Sigmoid colon (tissue), 7 donors: ENCODE data around the gene MME. TPM values are rescaled to one million over a fixed set of nuclear protein-coding genes. Genes with fewer than 3 reads are reported as not detected.

ENCODE experiments used
- DNase-seq: peaks from one replicate; pipeline ENCODE4 v3.0.0-alpha.2; 2019
- H3K27ac ChIP-seq, 4 donors: fragments of 200-600 bp; sonication (generic); one replicate each; pipeline ENCODE4 v1.5.1; 2016 to 2019; ENCODE audit warnings: mild to moderate bottlenecking in 1 of 4
- H3K27me3 ChIP-seq, 3 donors: fragments of 200-600 bp; sonication (generic); one replicate each; pipeline ENCODE4 v1.5.1; 2019; ENCODE audit warnings: mild to moderate bottlenecking in 1 of 3
- H3K36me3 ChIP-seq, 4 donors: fragments of 200-600 bp; sonication (generic); one replicate each; pipeline ENCODE4 v1.5.1; 2016 to 2019
- H3K4me1 ChIP-seq, 4 donors: fragments of 200-600 bp; sonication (generic); one replicate each; pipeline ENCODE4 v1.5.1; 2017 to 2019
- H3K4me3 ChIP-seq, 4 donors: fragments of 200-600 bp; sonication (generic); one replicate each; pipeline ENCODE4 v1.5.1; 2017 to 2019; ENCODE audit warnings: mild to moderate bottlenecking in 2 of 4, moderate library complexity in 1 of 4
- H3K9me3 ChIP-seq, 4 donors: fragments of 200-600 bp in 3 of 4; sonication (generic) in 3 of 4; one replicate each; pipeline versions ENCODE4 v1.5.1 to v1.6.1; 2013 to 2019
- EP300 ChIP-seq, 4 donors: sonication (generic); formaldehyde crosslinking; IDR thresholded peaks; one replicate each; pipeline ENCODE4 v1.6.1; 2017; ENCODE audit warnings: antibody characterized with exemption in 4 of 4
- POLR2A ChIP-seq, 2 donors: fragments of 450-650 bp; IDR thresholded peaks; one replicate each; pipeline ENCODE4 v1.6.1; 2016; ENCODE audit warnings: antibody characterized with exemption in 2 of 2, mild to moderate bottlenecking in 2 of 2, moderate library complexity in 2 of 2
- POLR2AphosphoS5 ChIP-seq, 4 donors: sonication (generic); formaldehyde crosslinking; IDR thresholded peaks; one replicate each; pipeline ENCODE4 v1.6.1; 2017; ENCODE audit warnings: antibody characterized with exemption in 4 of 4
- WGBS, 2 donors: extraction: QIAGEN DNeasy Blood & Tissue Kit; methylation state at CpG; one replicate each; pipeline ENCODE4 v1.1.7; 2013; 5-methylcytosine and 5-hydroxymethylcytosine counted together
- intact Hi-C: fragments of 100-400 bp; cut with DNase I; formaldehyde crosslinking; loops from one replicate; pipeline ENCODE4 v1.15.1; 2023
- polyA plus RNA-seq, 3 donors: library from polyadenylated mRNA; stranded (reverse); fragments of 200-250 nt; gene quantifications; one replicate each; pipeline ENCODE4 v1.2.3, GENCODE V29; 2013
- total RNA-seq, 4 donors: library from RNA; depleted of rRNA; stranded (reverse); fragments of >200 nt; gene quantifications; one replicate each; pipeline ENCODE4 v1.1.0, GENCODE V29; 2016
- TF ChIP-seq, protein P1 (sequence below), 4 experiments: fragments of 450-650 bp in 3 of 4; fragments of 200-600 bp in 1 of 4; IDR thresholded peaks; one replicate each; pipeline ENCODE4 v1.5.1; 2016 to 2019; ENCODE audit warnings: antibody characterized with exemption in 4 of 4, mild to moderate bottlenecking in 3 of 4, moderate library complexity in 2 of 4
- donor health status: healthy with polysubstance abuse.
- donor health status: Bipolar disorder and iron deficiency.
- donor health status: healthy.

MME gene
- total and polyA plus RNA-seq, 7 donors = 0.46 to 5.0 (median 1.1) TPM

DNA sequence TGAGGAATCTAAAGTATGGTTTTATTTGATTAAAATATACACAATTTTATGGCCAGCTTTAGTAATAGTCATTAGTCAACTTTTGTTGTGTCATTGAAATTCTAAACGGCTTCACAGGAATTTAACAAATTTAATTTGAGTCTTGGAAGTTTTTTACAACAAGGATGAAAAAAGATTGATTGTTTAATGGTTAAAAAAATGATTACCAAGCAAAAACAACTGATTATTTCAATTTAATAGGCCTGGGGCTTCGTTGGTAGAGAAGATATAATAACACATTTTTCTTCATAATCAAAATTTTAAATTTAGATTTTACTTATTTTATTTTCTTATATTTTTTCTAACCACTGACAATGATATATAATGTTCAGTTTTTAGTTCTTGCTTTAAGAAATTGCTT lies 4.4 kb downstream of the MME start:
- Histone ChIP-seq H3K36me3 (no peaks in the 10 kb centered on the region), H3K4me3 (no peak overlapping the region), H3K27ac (no peak overlapping the region), H3K9me3 (no peaks in the 10 kb centered on the region), H3K27me3 (peaks cover 8 to 42% (median 14%) of the 10 kb centered on the region in 3 donors), H3K4me1 (peaks cover 0 to 11% (median 7%) of the 10 kb centered on the region in 4 donors)
- intact Hi-C loops = no loop called here
- no peak for TF ChIP-seq EP300 (IDR thresholded peaks at IDR 0.05)
- no peak for TF ChIP-seq POLR2AphosphoS5 (IDR thresholded peaks at IDR 0.05)
- TF ChIP-seq, protein P1, sequence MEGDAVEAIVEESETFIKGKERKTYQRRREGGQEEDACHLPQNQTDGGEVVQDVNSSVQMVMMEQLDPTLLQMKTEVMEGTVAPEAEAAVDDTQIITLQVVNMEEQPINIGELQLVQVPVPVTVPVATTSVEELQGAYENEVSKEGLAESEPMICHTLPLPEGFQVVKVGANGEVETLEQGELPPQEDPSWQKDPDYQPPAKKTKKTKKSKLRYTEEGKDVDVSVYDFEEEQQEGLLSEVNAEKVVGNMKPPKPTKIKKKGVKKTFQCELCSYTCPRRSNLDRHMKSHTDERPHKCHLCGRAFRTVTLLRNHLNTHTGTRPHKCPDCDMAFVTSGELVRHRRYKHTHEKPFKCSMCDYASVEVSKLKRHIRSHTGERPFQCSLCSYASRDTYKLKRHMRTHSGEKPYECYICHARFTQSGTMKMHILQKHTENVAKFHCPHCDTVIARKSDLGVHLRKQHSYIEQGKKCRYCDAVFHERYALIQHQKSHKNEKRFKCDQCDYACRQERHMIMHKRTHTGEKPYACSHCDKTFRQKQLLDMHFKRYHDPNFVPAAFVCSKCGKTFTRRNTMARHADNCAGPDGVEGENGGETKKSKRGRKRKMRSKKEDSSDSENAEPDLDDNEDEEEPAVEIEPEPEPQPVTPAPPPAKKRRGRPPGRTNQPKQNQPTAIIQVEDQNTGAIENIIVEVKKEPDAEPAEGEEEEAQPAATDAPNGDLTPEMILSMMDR (IDR thresholded peaks at IDR 0.05) = no peak
- no peak for TF ChIP-seq POLR2A (IDR thresholded peaks at IDR 0.05)
- no peak for DNase-seq
- WGBS, 2 donors = 32 to 51% methylated on average over 2 of the region's 2 CpGs

GRCh38 chr3:155086051-155086450 lies 5.9 kb downstream of the MME start:
- no peak overlapping the region for H3K27ac ChIP-seq
- DNase-seq = no peak
- no peaks in the 10 kb centered on the region for H3K9me3 ChIP-seq
- H3K4me1 ChIP-seq = no peaks in the 10 kb centered on the region
- 88 to 94% methylated on average over 1 of the region's 1 CpG for WGBS, 2 donors
- peaks cover 0 to 27% (median 8%) of the 10 kb centered on the region in 3 donors for H3K27me3 ChIP-seq
- no peak overlapping the region for H3K4me3 ChIP-seq
- no peak for TF ChIP-seq POLR2A (IDR thresholded peaks at IDR 0.05)
- TF ChIP-seq, protein P1 (IDR thresholded peaks at IDR 0.05) = no peak
- TF ChIP-seq POLR2AphosphoS5 (IDR thresholded peaks at IDR 0.05) = no peak
- no peak for TF ChIP-seq EP300 (IDR thresholded peaks at IDR 0.05)
- no peaks in the 10 kb centered on the region for H3K36me3 ChIP-seq
- intact Hi-C loops = no loop called here

DNA sequence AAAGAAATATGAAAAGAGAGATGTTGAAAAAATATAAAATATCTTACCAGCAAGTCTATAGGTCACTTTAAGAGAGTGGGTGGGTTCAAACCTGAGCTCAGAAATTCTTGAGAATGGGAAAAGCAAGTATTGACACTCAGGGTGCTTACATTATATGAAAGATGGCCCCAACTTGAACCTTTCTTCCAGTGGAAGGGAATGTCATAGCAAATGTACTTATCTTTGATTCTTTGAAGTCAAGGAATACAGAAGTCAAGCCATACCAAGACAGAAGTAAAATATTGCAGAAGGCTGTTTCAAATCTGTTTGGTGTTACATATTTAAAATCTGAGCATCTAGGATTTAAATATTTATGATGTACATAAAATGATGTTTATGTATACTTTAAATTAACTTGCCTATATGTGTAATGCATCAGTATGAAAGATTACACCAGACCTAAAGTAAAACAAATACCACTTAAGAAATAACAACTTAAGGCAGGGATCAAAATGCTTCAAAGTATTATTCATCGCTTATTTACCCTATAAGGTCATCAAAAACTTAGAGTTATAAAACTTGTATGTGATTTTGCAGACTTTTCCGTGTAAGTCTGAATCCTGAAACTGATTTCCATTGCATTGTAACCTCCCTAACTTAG lies 8.7 kb downstream of the MME start:
- Histone ChIP-seq H3K4me3 (no peak overlapping the region), H3K27me3 (peaks cover 0 to 11% (median 0%) of the 10 kb centered on the region in 3 donors), H3K4me1 (no peaks in the 10 kb centered on the region), H3K36me3 (no peaks in the 10 kb centered on the region), H3K9me3 (no peaks in the 10 kb centered on the region), H3K27ac (no peak overlapping the region)
- WGBS, 2 donors = 75 to 76% methylated on average over 2 of the region's 2 CpGs
- intact Hi-C loops = no loop called here
- TF ChIP-seq POLR2A (IDR thresholded peaks at IDR 0.05) (no peak), EP300 (IDR thresholded peaks at IDR 0.05) (no peak), POLR2AphosphoS5 (IDR thresholded peaks at IDR 0.05) (no peak)
- TF ChIP-seq, protein P1 (IDR thresholded peaks at IDR 0.05) = no peak
- no peak for DNase-seq

DNA sequence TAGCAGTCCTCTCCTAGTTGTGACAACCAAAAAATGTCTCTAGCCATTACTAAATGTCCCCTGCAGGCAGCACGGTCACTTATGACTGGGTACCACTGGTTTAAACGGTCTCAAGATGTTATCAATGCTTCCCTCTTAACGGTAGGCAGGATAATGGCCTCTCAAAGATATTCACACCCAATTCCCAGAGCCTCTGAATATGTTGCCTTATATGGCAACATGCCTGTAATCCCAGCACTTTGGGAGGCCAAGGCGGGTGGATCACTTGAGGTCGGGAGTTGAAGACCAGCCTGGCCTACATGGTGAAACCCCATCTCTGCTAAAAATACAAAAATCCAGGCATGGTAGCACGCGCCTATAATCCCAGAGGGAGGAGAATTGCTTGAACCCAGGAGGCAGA lies 9.4 kb downstream of the MME start:
- Histone ChIP-seq H3K9me3 (no peaks in the 10 kb centered on the region), H3K4me1 (no peaks in the 10 kb centered on the region), H3K36me3 (no peaks in the 10 kb centered on the region), H3K4me3 (no peak overlapping the region), H3K27ac (no peak overlapping the region), H3K27me3 (peaks cover 0 to 9% (median 0%) of the 10 kb centered on the region in 3 donors)
- no peak for TF ChIP-seq POLR2A (IDR thresholded peaks at IDR 0.05)
- TF ChIP-seq POLR2AphosphoS5 (IDR thresholded peaks at IDR 0.05) = no peak
- TF ChIP-seq, protein P1 (IDR thresholded peaks at IDR 0.05) = no peak
- TF ChIP-seq EP300 (IDR thresholded peaks at IDR 0.05) = no peak
- DNase-seq = no peak
- intact Hi-C loops = no loop called here
- 86 to 88% methylated on average over 7 of the region's 7 CpGs for WGBS, 2 donors

- WGBS, 2 donors = 24 to 40% methylated on average over 7 of the region's 7 CpGs
- intact Hi-C loops = no loop called here
These were observed 13.1 kb downstream of the MME start for GRCh38 chr3:155093261-155093660.

More at GRCh38 chr3:155093261-155093660, 13.1 kb downstream of the MME start:
- TF ChIP-seq, protein P1 (IDR thresholded peaks at IDR 0.05) = no peak
- TF ChIP-seq POLR2AphosphoS5 (IDR thresholded peaks at IDR 0.05) = no peak
- TF ChIP-seq POLR2A (IDR thresholded peaks at IDR 0.05) = no peak
- TF ChIP-seq EP300 (IDR thresholded peaks at IDR 0.05) = no peak
- no peak overlapping the region for H3K27ac ChIP-seq
- H3K27me3 ChIP-seq = no peaks in the 10 kb centered on the region
- no peaks in the 10 kb centered on the region for H3K36me3 ChIP-seq
- no peaks in the 10 kb centered on the region for H3K9me3 ChIP-seq
- H3K4me1 ChIP-seq = no peaks in the 10 kb centered on the region
- no peak for DNase-seq
- H3K4me3 ChIP-seq = no peak overlapping the region
